ENCODE results near the gene SYT14.

The SYT14 gene

DNA sequence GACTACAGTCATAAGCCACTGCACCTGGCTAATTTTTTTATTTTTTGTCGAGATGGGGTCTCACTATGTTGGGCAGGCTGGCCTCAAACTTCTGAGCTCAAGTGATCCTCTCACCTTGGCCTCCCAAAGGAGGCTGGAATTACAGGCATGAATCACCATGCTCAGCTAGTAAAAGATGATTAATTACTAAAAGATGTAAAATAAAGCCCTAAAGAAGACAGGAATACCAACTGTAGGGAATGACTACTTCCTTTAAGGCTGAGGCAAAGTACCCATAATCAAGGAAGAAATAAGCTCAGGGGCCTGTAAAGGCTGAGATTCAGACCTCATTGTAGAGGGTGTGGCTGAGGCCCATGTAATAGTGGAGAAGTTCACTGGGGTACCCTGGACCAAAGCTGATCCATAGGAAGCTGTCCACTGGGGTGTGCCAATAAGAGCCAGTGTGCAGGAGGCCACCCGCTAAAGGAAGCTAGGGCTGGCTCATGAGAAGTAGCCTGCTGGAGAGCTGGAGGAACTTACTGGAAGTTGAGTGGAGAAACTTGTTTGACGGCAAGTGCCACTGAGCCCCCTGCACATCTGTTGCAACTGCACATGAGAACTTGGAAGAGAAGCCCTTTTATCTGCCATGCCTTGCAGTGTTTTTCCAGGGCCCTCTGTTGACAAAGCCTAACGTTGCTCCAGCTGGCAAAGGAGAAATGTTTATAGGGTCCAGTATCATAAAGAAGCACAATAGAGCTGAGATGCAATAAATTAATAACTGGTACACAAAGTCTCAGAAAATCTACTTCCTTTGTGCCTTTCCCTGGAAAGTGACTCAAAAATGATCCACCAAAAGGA, 276.8 kb downstream of the SYT14 start:
- no peak for DNase-seq

DNA sequence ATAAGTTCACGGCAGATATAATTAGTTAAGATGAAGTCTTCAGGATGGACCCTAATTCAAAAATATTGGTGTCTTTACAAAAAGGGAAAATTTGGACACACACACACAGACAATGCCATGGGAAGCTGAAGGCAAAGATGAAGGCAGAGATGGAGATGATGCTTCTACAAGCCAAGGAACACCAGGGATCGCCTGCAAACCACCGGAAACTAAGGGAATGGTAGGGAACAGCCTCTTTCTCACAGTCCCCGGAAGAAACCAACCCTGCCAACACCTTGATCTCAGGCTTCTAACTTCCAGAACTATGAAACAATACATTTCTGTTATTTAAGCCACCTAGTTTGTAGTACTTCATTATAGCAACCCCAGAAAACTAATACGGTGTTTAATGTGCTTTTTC, 279.5 kb downstream of the SYT14 start:
- DNase-seq, result no peak

DNA sequence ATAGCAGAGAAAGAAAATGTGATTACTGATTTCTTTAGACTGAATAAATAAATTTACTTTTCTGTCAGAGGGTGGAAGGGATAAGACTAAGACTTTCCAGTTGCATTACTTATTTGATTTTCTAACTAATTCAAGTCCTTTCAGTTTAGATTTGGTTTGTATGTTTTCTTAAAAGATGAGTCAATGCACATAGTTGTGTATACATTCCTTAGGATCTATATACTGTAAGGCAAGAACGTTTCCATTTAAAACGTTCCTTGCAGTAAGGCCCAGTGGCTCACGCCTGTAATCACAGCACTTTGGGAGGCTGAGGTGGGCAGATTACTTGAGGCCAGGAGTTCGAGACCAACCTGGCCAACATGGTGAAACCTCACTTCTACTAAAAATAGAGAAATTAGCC, 280.0 kb downstream of the SYT14 start:
- DNase-seq, result no peak
